Measurements from ENCODE around the gene SCLY. TPM values are rescaled to one million over a fixed set of nuclear protein-coding genes. Genes with fewer than 3 reads are reported as not detected.

SCLY gene
- total and polyA plus RNA-seq, 2 of the 8 experiments (the other 6 are each of a cell fraction or from before 2014, with no cell fraction given) = 79.0 to 79.5 TPM

DNA sequence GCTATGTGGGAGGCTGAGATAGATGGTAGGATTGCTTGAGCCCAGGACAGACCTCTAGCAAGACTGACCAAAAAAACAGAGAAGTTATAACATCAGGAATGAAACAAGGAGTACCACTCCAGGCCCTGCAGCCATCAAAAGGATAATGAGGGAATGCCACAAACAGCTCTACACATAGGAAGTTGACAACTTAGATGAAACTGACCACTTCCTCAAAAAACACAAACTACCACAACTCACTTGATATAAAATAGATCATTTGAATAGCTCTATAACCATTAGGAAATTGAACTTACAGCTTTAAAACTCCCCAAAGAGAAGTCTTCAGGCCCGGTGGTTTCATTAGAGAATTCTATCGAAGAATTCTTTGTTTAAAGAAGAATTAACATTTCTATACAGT lies 26.4 kb downstream of the SCLY start:
- Histone ChIP-seq H3K4me3 (ENCODE audit: extremely low read depth in 1 of 4, insufficient read depth in 2 of 4, low read depth in 3 of 4, low read length in 4 of 4) (no peak overlapping the region), H3K23ac (ENCODE audit: insufficient read length) (no peak overlapping the region), H4K8ac (ENCODE audit: extremely low read depth, insufficient read depth, low read length) (no peak overlapping the region), H2BK12ac (ENCODE audit: low read depth, low read length) (no peak overlapping the region), H3K18ac (ENCODE audit: extremely low read depth, low read length) (no peak overlapping the region), H3K56ac (replicated peaks; ENCODE audit: insufficient read length, low read depth, low read length) (no peak overlapping the region), H3K4ac (replicated peaks; ENCODE audit: insufficient read length, low read depth, low read length) (no peak overlapping the region), H4K5ac (ENCODE audit: insufficient read length, low read depth, low read length) (no peak overlapping the region), H3K36me3 (ENCODE audit: control insufficient read depth in 2 of 4, insufficient read depth in 4 of 4, low read length in 3 of 4) (peaks cover 13 to 57% (median 38%) of the 10 kb centered on the region in 4 experiments), H3K9me3 (ENCODE audit: insufficient read depth in 2 of 2, low read depth in 1 of 2, low read length in 1 of 2) (no peaks in the 10 kb centered on the region), H3K23me2 (ENCODE audit: low read depth, low read length) (no peaks in the 10 kb centered on the region), H2BK5ac (ENCODE audit: low read depth, low read length) (no peak overlapping the region), H3K79me2 (ENCODE audit: control insufficient read depth in 1 of 2, insufficient read depth in 2 of 2, low read length in 2 of 2) (no peaks in the 10 kb centered on the region), H2AK5ac (ENCODE audit: low read depth, low read length) (no peak overlapping the region), H3K27ac (ENCODE audit: low read depth, low read length) (no peak overlapping the region), H3K14ac (ENCODE audit: insufficient read length) (no peak overlapping the region), H2BK120ac (replicated peaks; ENCODE audit: low read depth, low read length) (no peak overlapping the region), H2BK20ac (ENCODE audit: low read length) (no peak overlapping the region), H2AFZ (ENCODE audit: low read length) (no peak overlapping the region), H3K27me3 (replicated peaks in 1 of 4; ENCODE audit: control insufficient read depth in 3 of 4, extremely low read depth in 1 of 4, insufficient read depth in 3 of 4, low read length in 3 of 4) (no peaks in the 10 kb centered on the region), H4K91ac (replicated peaks; ENCODE audit: insufficient read length, low read length) (no peak overlapping the region), H3K4me2 (ENCODE audit: insufficient read depth in 1 of 2, low read depth in 2 of 2, low read length in 2 of 2) (no peak overlapping the region), H3K4me1 (replicated peaks in 1 of 4; ENCODE audit: control insufficient read depth in 3 of 4, insufficient read depth in 4 of 4, low read length in 3 of 4) (no peaks in the 10 kb centered on the region), H4K20me1 (replicated peaks in 1 of 2; ENCODE audit: control insufficient read depth in 1 of 2, insufficient read depth in 2 of 2, low read length in 2 of 2) (peaks cover 1 to 5% of the 10 kb centered on the region in 2 experiments), H3K79me1 (ENCODE audit: low read depth, low read length) (no peaks in the 10 kb centered on the region), H3K9ac (replicated peaks in 1 of 4; ENCODE audit: extremely low read depth in 1 of 4, low read depth in 3 of 4, low read length in 3 of 4) (no peak overlapping the region), H2BK15ac (ENCODE audit: low read length) (no peak overlapping the region)
- TF ChIP-seq TCF12 (IDR thresholded peaks at IDR 0.05; ENCODE audit: low read depth, low read length) (no peak), SP2 (IDR thresholded peaks at IDR 0.05; ENCODE audit: low read length) (no peak), CREB1 (IDR thresholded peaks at IDR 0.05) (no peak)
- 88% methylated on average over 2 of the region's 2 CpGs; no CpG with 5 or more reads in 1 of the 2 experiments for WGBS, 2 experiments (ENCODE audit: extremely low coverage in 1 of 2, insufficient coverage in 1 of 2, insufficient read length in 1 of 2, insufficient replicate concordance in 2 of 2, low coverage in 1 of 2, low lambda C conversion rate in 2 of 2, missing lambda C conversion rate in 1 of 2)
- no peak for DNase-seq (ENCODE audit: low read depth in 1 of 2, low spot score in 2 of 2)
- ChIA-PET POLR2A (ENCODE audit: partially characterized antibody) (interaction anchor here (1.1 kb wide), 1 partner anchor 11 kb away, joined by 3 read pairs; no protein-coding TSS in a partner anchor), CTCF (ENCODE audit: partially characterized antibody) (interaction anchor here (0.6 to 2.2 kb wide), 7 partner anchors 11 to 149 kb away, joined by 3 to 8 read pairs (median 4); no protein-coding TSS in a partner anchor)
- no peak for FAIRE-seq
